Mammary epithelial cell (primary cell): ENCODE data around the gene PRCD.

Experiments
- EZH2 ChIP-seq: IDR thresholded peaks from 2 replicates; pipeline ENCODE4 v1.6.1; 2012; ENCODE audit warnings: low read length, inconsistent platforms, borderline replicate concordance
- TF ChIP-seq, protein P1 (sequence below), 2 donors: IDR thresholded peaks in 1 of 2; conservative IDR thresholded peaks in 1 of 2; 2 replicates each; pipeline ENCODE4 v1.5.1; 2011 to 2012; ENCODE audit warnings: inconsistent platforms in 2 of 2, low read length in 2 of 2, mild to moderate bottlenecking in 2 of 2, control low read depth in 1 of 2, low read depth in 1 of 2; ENCODE audit not compliant: insufficient read depth in 1 of 2; ENCODE audit errors: extremely low read depth in 1 of 2

DNA sequence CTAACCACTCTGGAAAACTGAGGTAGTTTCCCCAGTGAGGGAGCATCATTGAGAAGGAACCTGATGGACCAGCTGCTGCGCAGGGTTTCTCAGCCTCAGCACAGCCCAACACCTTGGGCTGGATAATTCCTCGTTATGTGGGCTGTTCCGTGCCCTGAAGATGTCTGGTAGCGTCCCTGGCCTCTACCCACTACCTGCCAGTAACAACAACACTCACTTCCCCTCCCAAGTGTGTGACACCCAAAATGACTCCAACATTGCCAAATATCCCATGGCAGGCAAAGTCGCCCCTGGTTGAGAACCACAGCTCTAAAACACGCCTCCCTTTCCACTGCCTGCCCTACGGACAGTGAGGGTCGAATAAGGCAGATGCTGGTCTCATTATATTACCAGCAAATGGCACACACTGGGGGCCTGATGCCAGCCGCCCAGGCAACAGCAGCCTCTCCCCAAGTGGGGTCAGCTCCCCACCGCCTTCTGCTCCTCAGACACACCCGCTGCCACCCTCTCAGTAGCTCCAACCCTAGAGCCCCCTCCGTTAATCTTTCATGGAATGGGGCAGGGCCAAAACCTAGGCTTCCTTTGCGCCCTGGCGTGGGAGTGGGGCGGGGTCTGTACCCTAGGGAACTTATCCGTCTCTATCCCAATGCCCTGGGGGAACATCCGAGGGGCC, 39.6 kb upstream of the PRCD start:
- TF ChIP-seq, protein P1, sequence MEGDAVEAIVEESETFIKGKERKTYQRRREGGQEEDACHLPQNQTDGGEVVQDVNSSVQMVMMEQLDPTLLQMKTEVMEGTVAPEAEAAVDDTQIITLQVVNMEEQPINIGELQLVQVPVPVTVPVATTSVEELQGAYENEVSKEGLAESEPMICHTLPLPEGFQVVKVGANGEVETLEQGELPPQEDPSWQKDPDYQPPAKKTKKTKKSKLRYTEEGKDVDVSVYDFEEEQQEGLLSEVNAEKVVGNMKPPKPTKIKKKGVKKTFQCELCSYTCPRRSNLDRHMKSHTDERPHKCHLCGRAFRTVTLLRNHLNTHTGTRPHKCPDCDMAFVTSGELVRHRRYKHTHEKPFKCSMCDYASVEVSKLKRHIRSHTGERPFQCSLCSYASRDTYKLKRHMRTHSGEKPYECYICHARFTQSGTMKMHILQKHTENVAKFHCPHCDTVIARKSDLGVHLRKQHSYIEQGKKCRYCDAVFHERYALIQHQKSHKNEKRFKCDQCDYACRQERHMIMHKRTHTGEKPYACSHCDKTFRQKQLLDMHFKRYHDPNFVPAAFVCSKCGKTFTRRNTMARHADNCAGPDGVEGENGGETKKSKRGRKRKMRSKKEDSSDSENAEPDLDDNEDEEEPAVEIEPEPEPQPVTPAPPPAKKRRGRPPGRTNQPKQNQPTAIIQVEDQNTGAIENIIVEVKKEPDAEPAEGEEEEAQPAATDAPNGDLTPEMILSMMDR (conservative IDR thresholded peaks at IDR 0.05 in 1 of 2, IDR thresholded peaks at IDR 0.05 in 1 of 2; ENCODE audit: extremely low read depth in 1 of 2, insufficient read depth in 1 of 2, low read depth in 1 of 2, low read length in 2 of 2): no peak
- no peak for TF ChIP-seq EZH2
